ENCODE measurements around the gene EGFL6. TPM values are rescaled to one million over a fixed set of nuclear protein-coding genes. Genes with fewer than 3 reads are reported as not detected.

The EGFL6 gene
- total and polyA plus RNA-seq, 5 donors, result not detected

DNA sequence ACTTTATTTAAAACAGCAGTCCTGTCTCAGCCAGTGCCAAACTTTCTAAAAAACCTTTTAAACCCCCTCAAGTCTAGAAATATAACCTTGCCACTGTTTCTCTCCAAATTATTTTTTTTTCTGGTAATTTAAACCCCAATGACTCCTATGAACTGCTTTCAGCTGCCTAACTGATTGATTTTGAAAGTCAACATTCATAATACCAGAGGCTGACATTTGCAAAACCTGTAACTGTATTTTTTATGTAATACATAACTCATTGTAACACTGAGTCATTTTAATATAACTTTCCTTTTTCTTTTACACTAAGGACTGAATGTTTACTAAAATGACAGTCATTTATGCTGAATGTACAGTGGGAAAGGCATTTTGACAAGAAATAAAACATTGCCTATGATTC is 19.1 kb upstream of the EGFL6 start:
- intact Hi-C loops (cut with DNase I), result no loop called here
- H3K9me3 ChIP-seq (ENCODE audit: control insufficient read depth, low read length), result no peaks in the 10 kb centered on the region

GRCh38 chrX:13551610-13552009 is 17.8 kb upstream of the EGFL6 start:
- no peak overlapping the region for H3K27ac ChIP-seq (ENCODE audit: low read length)
- H3K4me3 ChIP-seq (ENCODE audit: low read length), result no peak overlapping the region
- no peaks in the 10 kb centered on the region for H3K9me3 ChIP-seq (ENCODE audit: control insufficient read depth, low read length)
- DNase-seq (no peak), ATAC-seq (no peak)
- WGBS, result 97% methylated on average over 3 of the region's 3 CpGs
- intact Hi-C loops (cut with DNase I), result no loop called here
- H3K27me3 ChIP-seq (ENCODE audit: control insufficient read depth, insufficient read depth), result no peaks in the 10 kb centered on the region
- H3K4me1 ChIP-seq (ENCODE audit: control insufficient read depth, insufficient read depth, low read length), result no peaks in the 10 kb centered on the region

More for the DNA sequence above, 19.1 kb upstream of the EGFL6 start:
- Histone ChIP-seq H3K4me3 (ENCODE audit: low read length) (no peak overlapping the region), H3K27me3 (ENCODE audit: control insufficient read depth, insufficient read depth) (no peaks in the 10 kb centered on the region), H3K4me1 (ENCODE audit: control insufficient read depth, insufficient read depth, low read length) (no peaks in the 10 kb centered on the region), H3K27ac (ENCODE audit: low read length) (no peak overlapping the region)
- ATAC-seq (no peak), DNase-seq (no peak)

- 96% methylated on average over 1 of the region's 1 CpG for WGBS
- intact Hi-C loops (cut with DNase I), result no loop called here
- H3K9me3 ChIP-seq (ENCODE audit: control insufficient read depth, low read length), result no peaks in the 10 kb centered on the region
- no peaks in the 10 kb centered on the region for H3K27me3 ChIP-seq (ENCODE audit: control insufficient read depth, insufficient read depth)
- no peak overlapping the region for H3K4me3 ChIP-seq (ENCODE audit: low read length)
- no peak overlapping the region for H3K27ac ChIP-seq (ENCODE audit: low read length)
- no peaks in the 10 kb centered on the region for H3K4me1 ChIP-seq (ENCODE audit: control insufficient read depth, insufficient read depth, low read length)
- ATAC-seq (no peak), DNase-seq (no peak)
Measured at GRCh38 chrX:13552892-13553291, 16.5 kb upstream of the EGFL6 start.

- WGBS, result 18% methylated on average over 2 of the region's 2 CpGs
- Histone ChIP-seq H3K4me3 (ENCODE audit: low read length) (no peak overlapping the region), H3K4me1 (ENCODE audit: control insufficient read depth, insufficient read depth, low read length) (peaks cover 4% of the 10 kb centered on the region), H3K27ac (ENCODE audit: low read length) (no peak overlapping the region), H3K27me3 (ENCODE audit: control insufficient read depth, insufficient read depth) (no peaks in the 10 kb centered on the region), H3K9me3 (ENCODE audit: control insufficient read depth, low read length) (no peaks in the 10 kb centered on the region)
- no peak for DNase-seq
- ATAC-seq, result no peak
- intact Hi-C loops (cut with DNase I), result no loop called here
Measured at GRCh38 chrX:13565511-13565910, 3.9 kb upstream of the EGFL6 start.

- DNase-seq (peak in 1 of 3 donors; percentile 18), ATAC-seq (no peak)
- no peak overlapping the region for H3K4me3 ChIP-seq (ENCODE audit: low read length)
- H3K4me1 ChIP-seq (ENCODE audit: control insufficient read depth, insufficient read depth, low read length), result peaks cover 4% of the 10 kb centered on the region
- WGBS, result 12% methylated on average over 9 of the region's 9 CpGs
- intact Hi-C loops (cut with DNase I), result no loop called here
- H3K27me3 ChIP-seq (ENCODE audit: control insufficient read depth, insufficient read depth), result no peaks in the 10 kb centered on the region
- H3K9me3 ChIP-seq (ENCODE audit: control insufficient read depth, low read length), result no peaks in the 10 kb centered on the region
- no peak overlapping the region for H3K27ac ChIP-seq (ENCODE audit: low read length)
Measured at GRCh38 chrX:13570261-13570605, 832 bp downstream of the EGFL6 start.

- intact Hi-C loops (cut with DNase I), result no loop called here
- DNase-seq, result no peak
- Histone ChIP-seq H3K27me3 (ENCODE audit: control insufficient read depth, insufficient read depth) (no peaks in the 10 kb centered on the region), H3K27ac (ENCODE audit: low read length) (no peak overlapping the region), H3K4me3 (ENCODE audit: low read length) (no peak overlapping the region), H3K4me1 (ENCODE audit: control insufficient read depth, insufficient read depth, low read length) (peaks cover 4% of the 10 kb centered on the region), H3K9me3 (ENCODE audit: control insufficient read depth, low read length) (no peaks in the 10 kb centered on the region)
- WGBS, result 70% methylated on average over 5 of the region's 5 CpGs
- ATAC-seq, result no peak
Measured at GRCh38 chrX:13571136-13571535, 1.7 kb downstream of the EGFL6 start.

DNA sequence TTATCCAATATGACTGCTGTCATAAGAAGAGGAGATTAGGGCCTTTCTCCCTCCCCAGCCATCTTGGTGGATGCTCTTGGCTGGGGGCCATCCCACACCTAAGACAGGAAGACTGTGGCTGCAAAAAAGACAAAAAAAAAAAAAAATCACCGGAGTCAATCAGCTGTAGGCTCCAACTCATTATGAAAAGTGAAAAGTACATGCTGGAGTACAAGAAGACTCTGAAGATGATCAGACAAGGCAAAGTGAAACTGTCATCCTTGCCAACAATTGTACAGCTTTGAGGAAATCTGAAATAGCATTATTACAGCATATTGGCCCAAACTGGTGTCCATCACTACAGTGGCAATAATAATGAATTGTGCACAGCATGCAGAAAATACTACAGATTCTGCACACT is 5.2 kb downstream of the EGFL6 start:
- Histone ChIP-seq H3K4me1 (ENCODE audit: control insufficient read depth, insufficient read depth, low read length) (no peaks in the 10 kb centered on the region), H3K27ac (ENCODE audit: low read length) (no peak overlapping the region), H3K27me3 (ENCODE audit: control insufficient read depth, insufficient read depth) (no peaks in the 10 kb centered on the region), H3K4me3 (ENCODE audit: low read length) (no peak overlapping the region), H3K9me3 (ENCODE audit: control insufficient read depth, low read length) (no peaks in the 10 kb centered on the region)
- ATAC-seq (no peak), DNase-seq (no peak)
- WGBS, result 81% methylated on average over 1 of the region's 1 CpG
- intact Hi-C loops (cut with DNase I), result no loop called here

- WGBS, result 93% methylated on average over 4 of the region's 4 CpGs
- DNase-seq (no peak), ATAC-seq (no peak)
- intact Hi-C loops (cut with DNase I), result no loop called here
- Histone ChIP-seq H3K27me3 (ENCODE audit: control insufficient read depth, insufficient read depth) (no peaks in the 10 kb centered on the region), H3K9me3 (ENCODE audit: control insufficient read depth, low read length) (no peaks in the 10 kb centered on the region), H3K4me1 (ENCODE audit: control insufficient read depth, insufficient read depth, low read length) (no peaks in the 10 kb centered on the region), H3K27ac (ENCODE audit: low read length) (no peak overlapping the region), H3K4me3 (ENCODE audit: low read length) (no peak overlapping the region)
Measured at GRCh38 chrX:13579661-13580060, 10.3 kb downstream of the EGFL6 start.

DNA sequence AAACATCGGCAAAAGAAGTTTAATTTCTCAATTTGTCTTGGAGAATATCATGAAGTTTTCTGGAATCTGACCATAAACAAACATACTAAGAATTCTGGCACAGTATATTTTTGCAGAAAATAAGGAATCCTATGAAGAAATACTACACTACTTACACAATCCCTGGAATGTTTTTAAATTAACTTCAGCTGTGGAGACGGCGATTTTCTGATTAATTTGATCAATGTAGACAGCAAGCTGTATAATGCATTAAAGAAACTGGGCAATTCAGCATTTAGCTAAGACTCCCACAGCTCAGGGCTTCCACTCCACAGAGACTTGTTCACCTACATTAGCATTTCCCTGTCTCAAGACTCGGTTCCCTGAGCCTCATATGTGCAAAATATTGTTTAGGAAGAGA is 12.2 kb downstream of the EGFL6 start:
- 70% methylated on average over 4 of the region's 4 CpGs for WGBS
- ATAC-seq, result no peak

GRCh38 chrX:13587786-13588477 is 18.5 kb downstream of the EGFL6 start:
- DNase-seq (no peak), ATAC-seq (no peak)
- intact Hi-C loops (cut with DNase I), result no loop called here
- Histone ChIP-seq H3K4me1 (ENCODE audit: control insufficient read depth, insufficient read depth, low read length) (no peaks in the 10 kb centered on the region), H3K27ac (ENCODE audit: low read length) (no peak overlapping the region), H3K4me3 (ENCODE audit: low read length) (no peak overlapping the region), H3K9me3 (ENCODE audit: control insufficient read depth, low read length) (no peaks in the 10 kb centered on the region), H3K27me3 (ENCODE audit: control insufficient read depth, insufficient read depth) (no peaks in the 10 kb centered on the region)
- WGBS, result 62% methylated on average over 3 of the region's 3 CpGs

More for the DNA sequence above, 12.2 kb downstream of the EGFL6 start:
- no peaks in the 10 kb centered on the region for H3K9me3 ChIP-seq (ENCODE audit: control insufficient read depth, low read length)
- intact Hi-C loops (cut with DNase I), result no loop called here
- no peak overlapping the region for H3K27ac ChIP-seq (ENCODE audit: low read length)
- H3K4me3 ChIP-seq (ENCODE audit: low read length), result no peak overlapping the region
- no peaks in the 10 kb centered on the region for H3K4me1 ChIP-seq (ENCODE audit: control insufficient read depth, insufficient read depth, low read length)
- H3K27me3 ChIP-seq (ENCODE audit: control insufficient read depth, insufficient read depth), result no peaks in the 10 kb centered on the region
- no peak for DNase-seq

- WGBS, result 81% methylated on average over 2 of the region's 2 CpGs
- no peaks in the 10 kb centered on the region for H3K27me3 ChIP-seq (ENCODE audit: control insufficient read depth, insufficient read depth)
Measured at GRCh38 chrX:13590207-13590606, 20.8 kb downstream of the EGFL6 start.

DNA sequence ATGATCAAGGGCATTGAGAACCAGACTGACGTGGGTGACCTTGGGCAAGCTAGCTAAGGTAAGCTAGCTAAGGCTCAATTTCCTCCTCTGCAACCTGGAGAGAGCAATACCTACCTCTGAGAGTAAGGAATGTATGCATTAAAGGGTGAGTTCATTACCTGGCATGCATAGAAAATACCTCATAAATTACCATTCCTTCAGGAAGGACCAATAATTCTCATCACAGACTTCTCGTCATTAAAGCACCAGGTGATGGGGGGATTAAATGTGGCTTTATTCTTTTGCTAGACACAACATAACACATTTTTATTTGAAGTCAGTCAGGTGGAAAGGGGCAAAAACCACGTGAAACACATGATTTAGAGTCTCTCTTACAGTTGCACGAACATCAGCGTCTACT is 21.5 kb downstream of the EGFL6 start:
- WGBS, result 77% methylated on average over 5 of the region's 5 CpGs
- no peaks in the 10 kb centered on the region for H3K4me1 ChIP-seq (ENCODE audit: control insufficient read depth, insufficient read depth, low read length)
- H3K27me3 ChIP-seq (ENCODE audit: control insufficient read depth, insufficient read depth), result no peaks in the 10 kb centered on the region
- no peak overlapping the region for H3K27ac ChIP-seq (ENCODE audit: low read length)
- H3K4me3 ChIP-seq (ENCODE audit: low read length), result no peak overlapping the region
- H3K9me3 ChIP-seq (ENCODE audit: control insufficient read depth, low read length), result no peaks in the 10 kb centered on the region
- DNase-seq, result no peak
- no peak for ATAC-seq
- intact Hi-C loops (cut with DNase I), result no loop called here

More at GRCh38 chrX:13590207-13590606, 20.8 kb downstream of the EGFL6 start:
- Histone ChIP-seq H3K4me1 (ENCODE audit: control insufficient read depth, insufficient read depth, low read length) (no peaks in the 10 kb centered on the region), H3K4me3 (ENCODE audit: low read length) (no peak overlapping the region), H3K9me3 (ENCODE audit: control insufficient read depth, low read length) (no peaks in the 10 kb centered on the region), H3K27ac (ENCODE audit: low read length) (no peak overlapping the region)
- ATAC-seq (no peak), DNase-seq (no peak)
- intact Hi-C loops (cut with DNase I), result no loop called here
